ENCODE measurements around the gene BTG4.

BTG4 gene

GRCh38 chr11:111469200-111469599 lies 43.0 kb downstream of the BTG4 start:
- TF ChIP-seq CTCF (conservative IDR thresholded peaks at IDR 0.05), result no peak
- no peak overlapping the region for H3K27ac ChIP-seq

GRCh38 chr11:111466615-111467014 lies 45.6 kb downstream of the BTG4 start:
- no peak for TF ChIP-seq CTCF (conservative IDR thresholded peaks at IDR 0.05)

GRCh38 chr11:111465400-111465799 lies 46.8 kb downstream of the BTG4 start:
- TF ChIP-seq CTCF (conservative IDR thresholded peaks at IDR 0.05), result no peak
- no peak overlapping the region for H3K27ac ChIP-seq

More at GRCh38 chr11:111466615-111467014, 45.6 kb downstream of the BTG4 start:
- H3K27ac ChIP-seq, result no peak overlapping the region

GRCh38 chr11:111463276-111463675 lies 48.9 kb downstream of the BTG4 start:
- no peak overlapping the region for H3K27ac ChIP-seq
- TF ChIP-seq CTCF (conservative IDR thresholded peaks at IDR 0.05), result no peak

GRCh38 chr11:111462329-111462728 lies 49.9 kb downstream of the BTG4 start:
- TF ChIP-seq CTCF (conservative IDR thresholded peaks at IDR 0.05), result no peak

GRCh38 chr11:111461460-111462235 lies 50.5 kb downstream of the BTG4 start:
- no peak for TF ChIP-seq CTCF (conservative IDR thresholded peaks at IDR 0.05)
- no peak overlapping the region for H3K27ac ChIP-seq

More at GRCh38 chr11:111462329-111462728, 49.9 kb downstream of the BTG4 start:
- no peak overlapping the region for H3K27ac ChIP-seq

- TF ChIP-seq CTCF (conservative IDR thresholded peaks at IDR 0.05), result no peak
- H3K27ac ChIP-seq, result no peak overlapping the region
Measured at GRCh38 chr11:111460856-111461255, 51.3 kb downstream of the BTG4 start.
